Activated CD4-positive, CD25-positive, alpha-beta regulatory T cell treated with anti-CD3 and anti-CD28 coated beads, Interleukin-2, amount 50 U/mL, for 16 hours (primary cell): ENCODE results near the gene PCID2.

Experiments
- DNase-seq: peaks from one replicate; pipeline ENCODE4 v3.0.0-alpha.2; 2020; ENCODE audit warnings: low read depth, low spot score

Gene PCID2

DNA sequence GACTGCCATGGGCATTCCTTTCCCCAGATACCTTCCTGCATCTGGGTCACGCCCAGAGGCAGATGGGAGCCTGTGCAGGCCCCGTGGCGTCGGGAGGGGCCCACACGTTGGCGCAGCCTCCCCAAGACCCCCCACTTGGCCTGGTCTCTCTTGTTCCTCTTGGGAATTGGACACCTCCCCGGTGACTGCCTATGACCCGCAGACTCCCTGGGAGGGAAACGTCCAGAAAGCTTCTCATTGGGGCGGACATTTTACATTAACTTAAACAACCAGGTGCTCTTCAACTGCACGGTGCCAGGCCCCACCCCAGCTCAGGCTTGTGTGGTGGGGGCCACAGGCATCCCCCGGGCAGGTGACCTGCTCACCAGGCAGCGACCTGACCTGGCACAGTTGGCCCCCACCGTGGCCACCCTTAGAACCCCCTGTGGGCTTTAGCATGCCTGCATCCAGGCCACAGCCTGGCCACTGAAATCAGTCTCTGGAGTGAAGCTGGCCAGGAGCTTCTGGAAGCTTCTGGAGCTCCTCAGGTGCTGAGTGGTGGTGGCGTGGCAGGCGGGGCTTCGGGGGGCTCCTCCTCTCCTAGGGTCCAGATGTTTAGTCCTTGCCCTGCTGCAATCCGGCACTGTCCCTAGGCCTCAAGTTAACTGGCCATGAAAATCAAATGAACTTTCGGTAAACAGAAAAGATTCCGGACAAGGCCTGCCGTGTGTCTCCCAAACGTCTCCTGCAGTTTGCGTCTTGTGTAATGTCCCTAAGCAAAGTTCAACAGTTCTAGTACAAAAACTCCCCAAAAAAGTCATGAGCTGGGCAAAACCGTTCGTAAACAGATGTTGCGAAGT lies 58.5 kb downstream of the PCID2 start:
- no peak for DNase-seq

DNA sequence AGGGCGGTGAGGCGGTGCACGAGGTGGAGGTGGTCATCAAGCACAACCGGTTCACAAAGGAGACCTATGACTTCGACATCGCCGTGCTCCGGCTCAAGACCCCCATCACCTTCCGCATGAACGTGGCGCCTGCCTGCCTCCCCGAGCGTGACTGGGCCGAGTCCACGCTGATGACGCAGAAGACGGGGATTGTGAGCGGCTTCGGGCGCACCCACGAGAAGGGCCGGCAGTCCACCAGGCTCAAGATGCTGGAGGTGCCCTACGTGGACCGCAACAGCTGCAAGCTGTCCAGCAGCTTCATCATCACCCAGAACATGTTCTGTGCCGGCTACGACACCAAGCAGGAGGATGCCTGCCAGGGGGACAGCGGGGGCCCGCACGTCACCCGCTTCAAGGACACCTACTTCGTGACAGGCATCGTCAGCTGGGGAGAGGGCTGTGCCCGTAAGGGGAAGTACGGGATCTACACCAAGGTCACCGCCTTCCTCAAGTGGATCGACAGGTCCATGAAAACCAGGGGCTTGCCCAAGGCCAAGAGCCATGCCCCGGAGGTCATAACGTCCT lies 59.4 kb downstream of the PCID2 start:
- DNase-seq: no peak

DNA sequence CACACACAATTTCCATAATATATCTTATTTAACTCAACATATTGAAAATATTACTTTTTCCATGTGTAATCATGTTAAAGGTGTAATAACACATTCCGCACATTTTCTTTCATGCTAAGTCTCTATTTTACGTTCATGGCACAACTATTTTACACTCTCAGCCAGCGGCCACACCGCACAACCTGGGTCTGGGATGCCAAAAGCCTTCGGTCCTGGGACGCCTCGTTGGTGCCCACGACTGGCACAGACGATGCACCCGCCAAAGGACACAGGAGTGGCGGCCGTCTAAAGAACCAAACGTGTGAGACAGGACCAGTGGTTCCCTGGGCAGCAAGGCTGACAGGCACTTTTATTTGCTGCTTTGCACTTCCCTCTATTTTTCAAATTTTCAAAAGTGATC lies 60.1 kb downstream of the PCID2 start:
- no peak for DNase-seq

DNA sequence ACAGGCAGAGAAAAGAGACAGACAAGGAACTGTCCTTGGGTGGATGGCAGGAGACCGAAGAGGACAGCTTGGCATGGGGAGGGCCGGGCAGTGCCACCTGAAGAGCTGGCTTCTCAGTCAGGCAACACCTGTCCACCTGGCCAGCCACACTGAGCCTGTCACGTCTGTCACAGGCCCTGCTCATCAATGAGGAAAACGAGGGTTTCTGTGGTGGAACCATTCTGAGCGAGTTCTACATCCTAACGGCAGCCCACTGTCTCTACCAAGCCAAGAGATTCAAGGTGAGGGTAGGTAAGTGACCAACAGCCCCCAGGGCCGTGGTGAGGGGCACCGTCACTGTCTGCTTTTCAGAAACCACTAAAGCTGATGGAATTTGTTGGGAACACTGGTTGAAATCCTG lies 61.3 kb downstream of the PCID2 start:
- DNase-seq: no peak

DNA sequence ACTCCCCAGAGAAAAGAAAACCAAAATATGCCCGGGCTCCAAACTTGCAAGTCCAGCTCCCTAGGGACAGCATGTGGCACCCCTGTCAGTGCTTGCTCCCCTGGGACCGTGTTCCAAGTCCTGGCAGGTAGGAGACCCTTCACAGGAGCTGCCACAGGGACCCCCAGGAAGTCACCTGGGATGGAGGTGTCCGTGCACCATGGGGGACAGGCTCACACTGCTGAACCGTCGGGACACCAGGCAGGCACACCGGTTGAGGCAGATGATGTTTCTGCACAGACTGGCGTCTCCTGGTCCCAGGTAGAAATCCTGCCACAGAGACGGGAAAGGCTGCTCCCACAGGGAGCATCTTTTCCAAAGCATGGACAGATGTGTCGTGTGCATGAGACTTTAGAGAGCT lies 61.7 kb downstream of the PCID2 start:
- DNase-seq: no peak

DNA sequence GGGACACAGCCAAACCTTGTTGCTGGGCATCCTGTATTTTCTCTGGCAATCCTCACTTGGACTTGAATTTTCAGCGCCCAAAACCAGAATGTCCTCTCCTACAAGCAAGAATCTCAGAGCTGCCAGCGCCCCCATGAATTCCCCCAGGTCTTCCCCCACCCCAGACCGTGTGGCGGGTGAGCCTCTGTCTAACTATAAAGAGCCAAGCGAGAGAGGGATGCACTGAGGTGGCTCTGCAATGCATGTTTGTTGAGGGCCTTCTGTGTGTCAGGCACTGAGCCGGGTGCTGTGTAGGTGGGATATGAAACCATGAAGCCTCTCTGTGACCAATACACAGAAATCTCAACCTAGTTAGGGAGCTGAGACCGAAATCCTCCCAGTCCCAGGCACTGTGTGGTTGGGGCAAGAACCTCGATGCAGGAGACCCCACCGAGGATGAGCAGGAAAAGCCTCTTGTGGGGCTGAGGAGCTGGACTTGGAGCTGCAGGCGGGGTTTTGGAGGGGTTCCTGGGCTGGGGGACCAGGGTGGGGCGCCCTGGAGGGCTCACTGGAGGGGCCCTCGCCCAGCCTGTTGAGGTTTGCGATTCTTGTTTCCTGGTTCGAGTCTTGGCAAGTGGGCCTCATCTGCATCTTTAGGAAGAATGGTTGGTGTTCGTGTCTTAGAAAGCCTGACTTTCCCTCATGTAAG lies 62.4 kb downstream of the PCID2 start:
- no peak for DNase-seq

DNA sequence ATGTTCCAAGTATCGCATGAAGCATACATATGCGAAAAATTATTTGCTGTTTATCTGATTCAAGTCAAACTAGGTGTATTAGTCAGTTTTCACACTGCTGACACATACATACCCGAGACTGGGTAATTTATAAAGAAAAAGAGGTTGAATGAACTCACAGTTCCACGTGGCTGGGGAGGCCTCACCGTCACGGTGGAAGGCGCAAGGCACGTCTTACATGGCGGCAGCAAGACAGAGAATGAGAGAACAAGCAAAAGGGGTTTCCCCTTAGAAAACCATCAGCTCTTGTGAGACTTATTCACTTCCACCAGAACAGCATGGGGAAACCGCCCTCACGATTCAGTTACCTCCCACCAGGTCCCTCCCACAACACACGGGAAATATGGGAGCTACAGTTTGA lies 63.0 kb downstream of the PCID2 start:
- DNase-seq: no peak

DNA sequence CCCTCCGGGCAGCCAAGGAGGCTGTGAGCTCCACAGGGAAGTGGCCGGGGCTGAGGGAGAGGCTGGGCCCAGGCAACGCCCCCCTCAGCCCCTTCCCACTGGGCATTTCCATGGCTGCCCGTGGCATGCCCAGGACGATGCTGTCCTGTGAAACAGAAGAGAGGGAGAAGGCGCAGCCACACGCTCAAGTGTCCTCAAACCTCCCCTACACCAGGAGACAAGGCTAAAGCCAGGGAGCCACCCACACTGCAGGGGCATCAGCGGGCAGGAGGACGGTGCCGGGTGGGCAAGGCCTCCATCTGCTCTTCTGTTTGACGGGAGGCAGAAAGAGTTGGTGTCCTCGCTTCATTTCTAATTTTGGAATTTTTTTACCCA lies 64.2 kb downstream of the PCID2 start:
- no peak for DNase-seq

DNA sequence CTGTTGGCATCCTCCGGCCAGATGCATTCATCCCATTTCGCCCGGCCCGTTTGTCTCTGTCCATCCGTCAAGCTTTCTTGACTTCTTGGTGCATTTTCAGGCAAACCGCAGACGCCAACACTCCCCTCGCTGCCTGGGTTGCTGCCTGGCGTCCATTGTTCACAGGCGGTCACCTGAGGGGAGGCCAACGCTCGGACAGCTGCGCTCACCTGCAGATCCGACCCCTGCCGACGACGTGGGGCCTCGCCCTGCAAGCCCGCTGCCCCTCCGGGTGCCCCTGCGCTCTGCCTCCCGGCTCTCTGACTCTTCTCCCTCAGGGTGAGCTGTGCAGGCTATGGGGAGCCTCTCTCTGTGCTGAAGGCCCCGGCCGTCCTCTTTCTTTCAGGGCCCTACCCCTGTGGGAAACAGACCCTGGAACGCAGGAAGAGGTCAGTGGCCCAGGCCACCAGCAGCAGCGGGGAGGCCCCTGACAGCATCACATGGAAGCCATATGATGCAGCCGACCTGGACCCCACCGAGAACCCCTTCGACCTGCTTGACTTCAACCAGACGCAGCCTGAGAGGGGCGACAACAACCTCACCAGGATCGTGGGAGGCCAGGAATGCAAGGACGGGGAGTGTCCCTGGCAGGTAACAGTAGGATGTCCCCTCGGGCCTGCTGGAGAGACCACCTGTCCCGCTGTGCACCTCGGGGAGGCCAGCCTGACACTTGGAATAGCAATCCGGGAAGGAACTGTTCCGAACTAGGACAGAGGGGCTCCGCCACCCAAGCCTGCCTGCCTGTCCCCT lies 64.8 kb downstream of the PCID2 start:
- DNase-seq: no peak

DNA sequence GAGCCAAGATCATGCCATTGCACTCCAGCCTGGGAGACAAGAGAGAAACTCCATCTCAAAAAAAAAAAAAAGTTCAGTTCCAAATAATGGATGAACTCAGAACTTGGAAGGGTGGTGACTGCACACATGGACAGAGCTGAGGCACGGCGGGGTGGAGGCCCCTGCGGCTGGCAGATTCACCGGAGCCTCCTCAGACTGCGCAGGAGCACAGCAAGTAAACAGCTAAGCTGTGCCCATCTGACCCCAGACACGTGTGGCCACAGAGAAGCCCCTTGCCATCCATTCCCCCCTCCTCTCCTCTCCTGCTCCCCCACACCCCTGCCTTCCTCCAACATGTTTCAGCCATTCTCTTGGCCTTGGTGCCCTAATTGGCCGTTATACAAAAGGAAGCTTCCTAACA lies 65.6 kb downstream of the PCID2 start:
- DNase-seq: no peak

DNA sequence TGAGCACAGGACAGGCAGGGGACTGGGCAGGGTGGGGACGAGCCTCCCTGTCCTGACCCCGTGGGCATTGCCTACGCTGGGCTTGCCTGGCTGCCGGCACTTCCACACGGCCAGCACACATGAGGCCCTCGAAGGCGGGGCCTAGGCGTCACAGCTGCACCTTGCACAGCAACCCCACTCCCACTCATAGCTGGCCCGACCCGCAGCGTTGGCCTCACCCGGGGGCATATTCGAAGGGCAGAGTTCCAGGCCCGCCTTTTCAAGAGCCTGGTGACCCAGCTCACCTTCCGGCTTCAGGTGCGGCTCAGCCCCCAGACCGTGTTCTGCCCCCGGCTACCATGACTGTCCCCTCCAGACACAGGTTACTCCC lies 66.9 kb downstream of the PCID2 start:
- no peak for DNase-seq

DNA sequence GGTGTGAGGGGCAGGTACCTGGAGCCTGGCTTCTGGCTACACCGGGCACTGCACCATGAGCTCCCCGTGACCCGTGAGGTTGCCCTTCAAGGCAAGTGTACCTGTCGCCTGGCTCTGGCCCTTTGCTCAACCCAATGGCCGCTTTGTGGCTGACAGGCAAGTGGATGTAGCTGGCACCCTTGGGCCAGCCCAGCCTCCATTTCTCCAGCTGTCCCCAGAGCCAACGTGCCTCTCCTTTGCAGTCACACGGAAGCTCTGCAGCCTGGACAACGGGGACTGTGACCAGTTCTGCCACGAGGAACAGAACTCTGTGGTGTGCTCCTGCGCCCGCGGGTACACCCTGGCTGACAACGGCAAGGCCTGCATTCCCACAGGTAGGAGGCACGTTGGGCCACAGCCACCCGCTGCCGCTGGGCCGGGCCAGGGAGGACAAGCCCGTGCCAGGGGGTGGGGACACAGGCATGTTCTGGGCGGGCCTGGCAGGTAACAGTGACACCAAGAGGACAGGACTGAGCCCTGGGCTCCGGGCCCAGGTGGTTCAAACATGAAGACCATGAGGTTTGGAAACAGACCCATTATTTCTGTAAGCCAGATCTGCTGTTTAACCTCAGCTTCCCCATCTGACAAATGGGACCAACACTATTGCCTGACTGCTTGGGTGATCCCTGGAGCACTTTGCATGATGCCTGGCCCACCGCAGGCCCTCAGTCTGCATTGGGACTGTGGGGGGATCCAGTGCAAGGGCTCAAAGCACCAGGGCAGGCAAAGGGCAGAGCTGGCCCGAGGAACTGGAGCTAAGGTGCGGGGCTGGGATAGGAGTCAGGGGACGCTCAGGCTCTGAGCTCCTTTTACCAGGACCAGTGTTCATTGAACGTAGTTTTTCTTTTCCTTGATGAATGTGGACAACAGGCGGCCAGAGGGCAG lies 67.5 kb downstream of the PCID2 start:
- no peak for DNase-seq

DNA sequence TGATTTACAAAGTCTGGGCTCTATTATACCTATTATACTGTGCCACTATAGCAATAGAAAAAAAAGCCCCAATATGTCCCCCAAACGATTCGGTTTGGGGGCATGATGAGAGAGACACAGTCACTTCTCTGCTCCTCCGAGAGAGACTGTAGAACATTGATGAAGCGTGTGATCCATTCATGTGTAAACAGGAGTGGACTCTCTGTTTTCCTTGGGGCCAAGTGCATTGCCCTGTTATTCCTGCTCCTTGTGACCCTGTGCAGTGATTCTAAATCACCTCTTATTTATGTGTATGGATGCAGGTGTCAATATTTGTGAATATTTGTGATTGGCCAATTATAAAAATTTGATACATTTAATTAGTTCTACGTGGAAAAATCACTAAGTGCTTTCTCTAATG lies 68.9 kb downstream of the PCID2 start:
- no peak for DNase-seq

DNA sequence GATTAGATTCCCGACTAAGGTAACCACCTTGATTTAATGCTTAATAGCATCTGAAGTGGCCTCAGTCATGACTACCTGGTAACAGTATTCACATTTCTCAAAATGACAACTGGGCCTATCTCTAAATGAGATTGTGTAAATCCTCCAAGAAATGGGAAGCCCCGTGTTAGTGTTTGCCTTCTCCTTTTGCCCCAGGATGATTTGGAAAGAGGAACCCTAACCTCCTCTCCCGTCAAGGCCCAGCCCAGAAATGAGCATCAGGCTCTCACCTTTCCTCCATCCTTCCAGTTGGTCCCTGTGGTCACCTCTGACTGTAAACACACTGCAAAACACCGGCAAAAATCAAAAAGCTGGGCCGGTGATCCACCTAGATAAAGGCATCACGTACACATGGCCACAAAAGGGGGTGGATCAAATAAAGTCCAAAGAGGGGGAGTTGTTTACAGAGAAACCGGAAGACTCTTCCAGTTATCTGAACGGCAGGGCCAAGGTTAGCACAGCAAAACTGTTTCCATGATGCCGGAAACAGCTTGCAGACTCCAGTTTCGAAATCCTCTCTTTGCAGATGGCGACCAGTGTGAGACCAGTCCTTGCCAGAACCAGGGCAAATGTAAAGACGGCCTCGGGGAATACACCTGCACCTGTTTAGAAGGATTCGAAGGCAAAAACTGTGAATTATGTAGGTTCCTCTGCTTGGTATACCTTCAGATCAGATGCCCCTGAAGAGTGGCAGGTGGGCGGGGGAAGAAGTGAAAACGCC lies 69.5 kb downstream of the PCID2 start:
- DNase-seq: no peak

DNA sequence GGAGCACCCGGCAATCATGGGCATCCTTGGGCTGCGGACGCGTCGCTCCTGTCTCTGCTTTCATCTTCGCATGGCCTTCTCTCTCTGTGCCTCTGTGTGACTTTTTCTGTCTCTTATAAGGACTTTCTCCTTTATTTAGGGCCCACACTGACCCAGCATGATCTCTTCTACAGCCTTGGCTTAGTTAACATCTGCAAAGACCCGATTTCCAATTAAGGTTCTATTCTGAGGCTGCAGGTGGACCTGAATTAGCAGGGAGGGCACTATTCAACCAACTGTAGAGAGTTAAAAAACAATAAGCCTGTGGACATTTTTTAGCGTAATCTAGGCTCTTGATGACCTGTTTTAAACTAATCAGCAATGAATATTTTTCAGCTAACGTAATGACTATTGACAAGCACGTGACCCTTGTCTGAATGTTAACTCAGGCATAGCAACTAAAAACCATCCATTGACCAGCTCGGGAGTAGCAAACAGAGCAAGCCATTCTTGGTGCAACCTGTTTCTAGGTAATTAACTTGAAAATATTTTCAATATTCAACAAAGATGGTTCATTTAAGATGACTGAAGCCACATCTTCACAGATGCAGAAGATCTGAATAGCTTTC lies 70.7 kb downstream of the PCID2 start:
- no peak for DNase-seq

DNA sequence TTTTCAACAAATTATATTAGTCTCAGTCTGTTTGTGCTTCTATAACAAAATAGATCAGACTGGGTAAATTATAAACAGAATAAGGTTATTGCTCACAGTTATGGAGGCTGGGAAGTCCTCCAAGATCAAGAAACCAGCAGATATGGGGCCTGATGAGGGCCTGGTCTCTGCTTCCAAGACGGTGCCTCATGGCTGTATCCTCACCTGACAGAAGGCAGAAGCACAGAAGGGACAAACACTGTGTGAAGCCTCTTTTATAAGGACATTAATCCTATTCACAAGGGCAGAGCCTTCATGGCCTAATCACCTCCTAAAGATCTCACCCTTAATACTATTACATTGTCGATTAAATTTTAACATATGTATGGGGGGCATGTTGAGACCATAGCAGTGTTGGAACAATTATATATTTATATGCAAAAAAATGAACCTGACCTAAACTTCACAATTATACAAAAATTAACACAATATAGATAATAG lies 73.1 kb downstream of the PCID2 start:
- no peak for DNase-seq

DNA sequence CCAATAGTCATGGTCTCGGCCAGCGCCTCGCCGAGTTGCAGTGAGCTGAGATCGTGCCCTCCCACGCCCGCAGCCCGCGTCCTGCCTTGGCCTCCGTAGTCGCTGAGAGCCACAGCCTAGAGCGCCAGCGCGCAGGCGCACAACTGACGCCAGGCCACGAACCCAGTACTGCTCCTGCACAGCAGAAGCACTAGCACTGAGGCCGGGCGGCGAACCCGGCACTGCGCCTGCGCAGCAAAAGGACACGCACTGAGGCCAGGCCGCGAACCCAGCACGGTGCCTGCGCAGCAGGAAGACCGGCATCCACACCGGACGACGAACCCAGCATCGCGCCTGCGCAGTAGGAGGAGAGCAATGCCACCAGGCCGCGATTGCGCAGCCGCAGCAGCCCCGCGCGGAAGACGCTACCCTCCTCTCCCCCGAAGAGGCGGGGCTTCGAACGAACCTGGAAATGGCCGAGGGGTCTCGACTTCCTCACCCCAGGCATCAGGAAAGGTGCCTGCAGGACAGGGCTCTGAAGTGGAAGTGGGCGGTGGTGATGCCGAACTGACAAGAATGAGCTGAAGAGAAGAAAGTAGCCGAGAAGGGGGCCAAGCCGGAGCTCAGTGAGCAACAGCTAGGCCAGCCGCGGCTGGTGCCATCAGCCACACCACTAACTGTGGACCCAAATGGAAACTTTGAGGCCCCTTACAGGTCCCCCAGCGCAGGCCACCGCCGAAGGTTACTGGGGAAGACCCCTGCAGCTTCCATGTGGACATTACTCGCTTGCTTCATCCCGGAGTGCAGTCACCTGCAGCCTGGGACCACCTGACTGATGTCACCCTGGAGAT lies 78.3 kb downstream of the PCID2 start:
- no peak for DNase-seq

DNA sequence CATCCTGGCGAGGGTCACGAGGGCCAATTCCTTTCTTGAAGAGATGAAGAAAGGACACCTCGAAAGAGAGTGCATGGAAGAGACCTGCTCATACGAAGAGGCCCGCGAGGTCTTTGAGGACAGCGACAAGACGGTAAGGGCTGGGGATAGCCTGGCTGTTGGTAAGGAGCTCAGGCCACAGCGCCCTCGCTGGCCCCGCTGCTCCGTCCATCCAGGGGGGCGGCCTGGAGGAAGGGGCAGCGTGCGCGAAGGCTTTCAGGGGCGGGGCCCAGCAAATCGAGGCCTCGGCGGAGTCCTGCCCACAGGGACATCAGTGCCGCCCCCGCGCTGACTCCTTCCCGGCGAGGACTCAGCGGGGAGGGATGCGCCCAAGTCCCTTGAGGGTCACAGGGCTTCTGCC lies 79.0 kb downstream of the PCID2 start:
- DNase-seq: no peak
